Measurements from ENCODE around the gene TRAPPC2L.

Gene TRAPPC2L

GRCh38 chr16:88813269-88814143 is 43.4 kb upstream of the TRAPPC2L start:
- TF ChIP-seq SIN3A (IDR thresholded peaks at IDR 0.05; ENCODE audit: borderline replicate concordance, insufficient read depth, low read length) (no peak), POLR2AphosphoS5 (IDR thresholded peaks at IDR 0.05; ENCODE audit: low read depth, low read length) (no peak), FOXP2 (optimal IDR thresholded peaks at IDR 0.05; ENCODE audit: borderline replicate concordance, extremely low read depth, extremely low read length, insufficient read depth) (no peak), TAF1 (IDR thresholded peaks at IDR 0.05; ENCODE audit: borderline replicate concordance, insufficient read depth, low read length) (no peak)

GRCh38 chr16:88814144-88814502 is 42.8 kb upstream of the TRAPPC2L start:
- TF ChIP-seq REST (IDR thresholded peaks at IDR 0.05; ENCODE audit: insufficient read depth in 1 of 2, low read depth in 2 of 2, low read length in 2 of 2) (no peak), SIN3A (IDR thresholded peaks at IDR 0.05; ENCODE audit: borderline replicate concordance, insufficient read depth, low read length) (no peak)

GRCh38 chr16:88815227-88815626 is 41.7 kb upstream of the TRAPPC2L start:
- TF ChIP-seq SIN3A (IDR thresholded peaks at IDR 0.05; ENCODE audit: borderline replicate concordance, insufficient read depth, low read length) (no peak), FOXP2 (optimal IDR thresholded peaks at IDR 0.05; ENCODE audit: borderline replicate concordance, extremely low read depth, extremely low read length, insufficient read depth) (no peak), TAF1 (IDR thresholded peaks at IDR 0.05; ENCODE audit: borderline replicate concordance, insufficient read depth, low read length) (no peak), REST (IDR thresholded peaks at IDR 0.05; ENCODE audit: insufficient read depth in 1 of 2, low read depth in 2 of 2, low read length in 2 of 2) (no peak), POLR2AphosphoS5 (IDR thresholded peaks at IDR 0.05; ENCODE audit: low read depth, low read length) (no peak)

GRCh38 chr16:88815901-88816589 is 40.9 kb upstream of the TRAPPC2L start:
- TF ChIP-seq POLR2AphosphoS5 (IDR thresholded peaks at IDR 0.05; ENCODE audit: low read depth, low read length) (no peak), FOXP2 (optimal IDR thresholded peaks at IDR 0.05; ENCODE audit: borderline replicate concordance, extremely low read depth, extremely low read length, insufficient read depth) (no peak), REST (IDR thresholded peaks at IDR 0.05; ENCODE audit: insufficient read depth in 1 of 2, low read depth in 2 of 2, low read length in 2 of 2) (no peak), SIN3A (IDR thresholded peaks at IDR 0.05; ENCODE audit: borderline replicate concordance, insufficient read depth, low read length) (no peak), TAF1 (IDR thresholded peaks at IDR 0.05; ENCODE audit: borderline replicate concordance, insufficient read depth, low read length) (no peak)

- TF ChIP-seq REST (IDR thresholded peaks at IDR 0.05; ENCODE audit: insufficient read depth in 1 of 2, low read depth in 2 of 2, low read length in 2 of 2): no peak
- no peak for TF ChIP-seq FOXP2 (optimal IDR thresholded peaks at IDR 0.05; ENCODE audit: borderline replicate concordance, extremely low read depth, extremely low read length, insufficient read depth)
- no peak for TF ChIP-seq POLR2AphosphoS5 (IDR thresholded peaks at IDR 0.05; ENCODE audit: low read depth, low read length)
Measured at GRCh38 chr16:88816736-88817535, 40.0 kb upstream of the TRAPPC2L start.
